K562 (cell line): ENCODE results near the gene MAPRE2. TPM values are rescaled to one million over a fixed set of nuclear protein-coding genes. Genes with fewer than 3 reads are reported as not detected.

ENCODE experiments used
- ATAC-seq: fragments of 200-7000 bp; cut with Tn5 transposase; 3 replicates; pipeline ENCODE4 v1.9.1; 2020; ENCODE audit warnings: moderate library complexity
- BruUV-seq: library from RNA; stranded (reverse); fragments of 400-500 nt; replicated peaks from 2 replicates; lab custom pipeline; 2021; lab: Mats Ljungman, UMichigan
- CTCF ChIA-PET: fragments of 300-600 bp; formaldehyde crosslinking; extraction: SDS; loops from one replicate; lab custom pipeline; 2021; ENCODE audit warnings: low intra/inter-chr PET ratio; lab: Yijun Ruan, JAX
- POLR2A ChIA-PET: fragments of 300-600, 350-650 bp; sonication (Branson Sonifier 250); formaldehyde crosslinking; extraction: SDS; loops from one replicate; lab custom pipeline; 2021; ENCODE audit warnings: antibody characterized with exemption, inconsistent platforms; lab: Yijun Ruan, JAX
- DNase-seq, 4 experiments: peaks; one replicate each; pipeline versions ENCODE4 v3.0.0 to v3.0.0-alpha.2; 2011 to 2018; ENCODE audit warnings: low spot score in 3 of 4, mixed read lengths in 3 of 4; ENCODE audit errors: extremely low read depth in 1 of 4
- FAIRE-seq: peaks from 2 replicates; lab custom pipeline; 2011; peaks lifted over from hg19 to GRCh38; lab: Jason Lieb, UNC
- H2AFZ ChIP-seq: 2 replicates; pipeline ENCODE4 v1.6.0; 2011; ENCODE audit warnings: low read depth, low read length, control low read depth, inconsistent platforms
- H3K27ac ChIP-seq: fragments of 200-600 bp; 3 replicates; pipeline ENCODE4 v1.8.0; 2011; ENCODE audit warnings: low read depth, mild to moderate bottlenecking, control low read depth, inconsistent platforms, low read length, moderate library complexity, mixed read lengths; ENCODE audit errors: extremely low read depth
- H3K27me3 ChIP-seq, 2 experiments: fragments of 300-600 bp in 1 of 2; 2 replicates in 1 of 2; 3 replicates in 1 of 2; pipeline versions ENCODE4 v1.6.0 to v1.8.0; 2011; ENCODE audit warnings: inconsistent platforms in 2 of 2, low read length in 2 of 2, mild to moderate bottlenecking in 1 of 2, mixed read lengths in 1 of 2, moderate library complexity in 1 of 2; ENCODE audit not compliant: control insufficient read depth in 2 of 2, insufficient read depth in 2 of 2
- H3K36me3 ChIP-seq: fragments of 300-600 bp; 3 replicates; pipeline ENCODE4 v1.8.0; 2011; ENCODE audit warnings: mild to moderate bottlenecking, low read length, inconsistent platforms; ENCODE audit not compliant: control insufficient read depth, insufficient read depth
- H3K4me1 ChIP-seq, 2 experiments: fragments of 200-600 bp in 1 of 2; replicated peaks in 1 of 2; 2 replicates in 1 of 2; 3 replicates in 1 of 2; pipeline versions ENCODE4 v1.5.1 to v1.8.0; 2011; ENCODE audit warnings: inconsistent platforms in 2 of 2, low read length in 2 of 2, mild to moderate bottlenecking in 1 of 2, mixed read lengths in 1 of 2, moderate library complexity in 1 of 2; ENCODE audit not compliant: control insufficient read depth in 2 of 2, insufficient read depth in 2 of 2
- H3K4me2 ChIP-seq: 2 replicates; pipeline ENCODE4 v1.6.1; 2011; ENCODE audit warnings: low read length, control low read depth, inconsistent platforms, mixed read lengths; ENCODE audit not compliant: insufficient read depth
- H3K4me3 ChIP-seq: fragments of 200-600 bp; sonication (generic), shearing (Covaris generic); 2 replicates; pipeline ENCODE4 v1.5.1; 2016; ENCODE audit warnings: control low read depth, inconsistent platforms
- H3K79me2 ChIP-seq: fragments of 200-600 bp; 3 replicates; pipeline ENCODE4 v1.8.0; 2011; ENCODE audit warnings: low read length, inconsistent platforms; ENCODE audit not compliant: control insufficient read depth, insufficient read depth
- H3K9ac ChIP-seq, 2 experiments: 2 replicates each; pipeline versions ENCODE4 v1.6.0 to v1.6.1; 2011; ENCODE audit warnings: low read depth in 2 of 2, low read length in 2 of 2, control low read depth in 1 of 2, inconsistent platforms in 1 of 2, mild to moderate bottlenecking in 1 of 2, mixed read lengths in 1 of 2; ENCODE audit not compliant: insufficient read depth in 1 of 2
- H3K9me1 ChIP-seq: one replicate; pipeline ENCODE4 v1.6.0; 2011; ENCODE audit warnings: inconsistent platforms, mild to moderate bottlenecking, low read length, moderate library complexity; ENCODE audit not compliant: control insufficient read depth, insufficient read depth
- H3K9me3 ChIP-seq: replicated peaks from 2 replicates; pipeline ENCODE4 v1.5.1; 2011; ENCODE audit warnings: low read depth, low read length, inconsistent platforms; ENCODE audit not compliant: control insufficient read depth, insufficient read depth
- H4K20me1 ChIP-seq: replicated peaks from 2 replicates; pipeline ENCODE4 v1.6.1; 2011; ENCODE audit warnings: low read length, inconsistent platforms, mixed read lengths; ENCODE audit not compliant: control insufficient read depth, insufficient read depth
- ARNT ChIP-seq, 2 experiments: fragments of 450-650 bp; IDR thresholded peaks; 2 replicates each; pipeline ENCODE4 v1.6.1; 2016; ENCODE audit warnings: mild to moderate bottlenecking in 1 of 2
- CBFB ChIP-seq: sonication (generic); formaldehyde crosslinking; IDR thresholded peaks from 2 replicates; pipeline ENCODE4 v1.4.0; 2020; ENCODE audit warnings: mild to moderate bottlenecking, missing genetic modification reagents
- ELF1 ChIP-seq: fragments of 200-800 bp; sonication (Bioruptor generic); IDR thresholded peaks from 2 replicates; pipeline ENCODE4 v1.6.1; 2016; ENCODE audit warnings: missing genetic modification characterization, missing compliant biosample characterization
- POLR2A ChIP-seq: fragments of 450-650 bp; conservative IDR thresholded peaks from 2 replicates; pipeline ENCODE4 v1.6.1; 2016
- RHOXF2B ChIP-seq: fragments of 250-450 bp; sonication (Bioruptor Pico); conservative IDR thresholded peaks from 2 replicates; pipeline ENCODE4 v1.5.1; 2021
- STAT5A ChIP-seq: IDR thresholded peaks from 2 replicates; pipeline ENCODE4 v1.6.1; 2012; ENCODE audit warnings: low read length, inconsistent platforms, borderline replicate concordance
- ZEB2 ChIP-seq: fragments of 450-650 bp; IDR thresholded peaks from 2 replicates; pipeline ENCODE4 v1.6.1; 2016
- ZNF253 ChIP-seq: fragments of 250-450 bp; sonication (Bioruptor Pico); conservative IDR thresholded peaks from 2 replicates; pipeline ENCODE4 v1.6.1; 2021; ENCODE audit warnings: mild to moderate bottlenecking
- ZNF586 ChIP-seq: fragments of 450-650 bp; formaldehyde crosslinking; conservative IDR thresholded peaks from 2 replicates; pipeline ENCODE4 v1.4.0; 2020; ENCODE audit warnings: mild to moderate bottlenecking, moderate library complexity
- ZNF668 ChIP-seq: fragments of 250-450 bp; sonication (Bioruptor Pico); IDR thresholded peaks from 2 replicates; pipeline ENCODE4 v1.8.0; 2022; ENCODE audit warnings: mild to moderate bottlenecking, inconsistent platforms
- WGBS: fragments of 100-300 bp; shearing (Covaris generic); methylation state at CpG from one replicate; pipeline ENCODE4 v1.1.6; 2016; ENCODE audit warnings: low coverage, mixed read lengths; ENCODE audit not compliant: insufficient coverage; ENCODE audit errors: missing lambda C conversion rate; 5-methylcytosine and 5-hydroxymethylcytosine counted together
- in situ Hi-C: fragments of 300-500 bp; cut with MboI; formaldehyde crosslinking; loops from 4 replicates; pipeline ENCODE4 v1.15.0; 2018; ENCODE audit warnings: inconsistent platforms, mixed read lengths
- intact Hi-C: fragments of 100-400 bp; cut with micrococcal nuclease; formaldehyde crosslinking; loops from 2 replicates; pipeline ENCODE4 v1.14.2; 2022
- polyA plus RNA-seq, 8 experiments: library from polyadenylated mRNA; depleted of rRNA in 4 of 8; stranded (reverse) in 5 of 8; unstranded in 3 of 8; fragments of >200 nt; fragmentation: Nextera tagmentation in 2 of 8; fragmentation: Illumina TruSeq in 1 of 8; extraction: Ambion mirVana in 2 of 8; extraction: Trizol in 1 of 8; gene quantifications; 2 replicates each; pipeline versions ENCODE4 v1.2.1 to v1.2.3, GENCODE V29; 2011 to 2014; ENCODE audit warnings: inconsistent platforms in 1 of 8, missing spikeins in 1 of 8
- total RNA-seq, 7 experiments: library from RNA; depleted of rRNA in 6 of 7; stranded (reverse); fragments of >200 nt in 6 of 7; fragmentation: Illumina TruSeq in 2 of 7; extraction: Trizol in 2 of 7; gene quantifications; 2 replicates each; pipeline versions ENCODE4 v1.2.1 to v1.2.3, GENCODE V29; 2011 to 2021; ENCODE audit warnings: low replicate concordance in 1 of 7
- TF ChIP-seq, protein P1 (sequence below), 2 experiments: IDR thresholded peaks in 1 of 2; conservative IDR thresholded peaks in 1 of 2; 2 replicates each; pipeline ENCODE4 v1.6.1; 2016; ENCODE audit warnings: low read depth in 2 of 2, mild to moderate bottlenecking in 1 of 2, missing compliant biosample characterization in 1 of 2, missing genetic modification characterization in 1 of 2, moderate library complexity in 1 of 2
- TF ChIP-seq, protein P2 (sequence below): sonication (generic); formaldehyde crosslinking; IDR thresholded peaks from 2 replicates; pipeline ENCODE4 v1.8.0; 2022; ENCODE audit warnings: missing genetic modification reagents, mild to moderate bottlenecking, borderline replicate concordance

MAPRE2 gene
- total and polyA plus RNA-seq, 9 of the 15 experiments (the other 6 are each of a cell fraction or from before 2014, with no cell fraction given): 32.3 to 70.7 (median 40.7) TPM

DNA sequence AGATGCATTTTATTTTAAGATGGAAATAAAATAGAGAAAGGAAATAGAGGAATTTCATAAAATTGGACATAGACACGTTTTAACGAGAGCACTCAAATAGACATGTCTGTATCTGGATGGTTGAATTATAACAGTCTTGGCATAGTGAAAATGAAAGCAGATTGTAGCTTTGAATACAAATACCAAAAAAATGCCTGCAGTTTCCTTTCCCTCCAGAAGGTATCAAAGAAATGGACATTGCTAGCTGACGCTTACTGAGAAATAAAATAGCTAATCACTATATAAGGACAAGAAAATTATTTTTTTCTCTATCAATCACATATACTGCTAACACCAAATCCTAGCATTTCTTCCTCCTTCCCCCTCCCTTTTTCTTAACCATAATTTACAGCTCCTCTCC, 11.4 kb upstream of the MAPRE2 start:
- DNase-seq (no peak), FAIRE-seq (no peak), ATAC-seq (no peak; the same call in 2 of the 3 replicates)
- H4K20me1 ChIP-seq: no peaks in the 10 kb centered on the region
- no peaks in the 10 kb centered on the region for H3K27me3 ChIP-seq
- ChIA-PET CTCF (no interaction called here), POLR2A (interaction anchor here (0.8 to 2.5 kb wide), 5 partner anchors 10 to 142 kb away, joined by 3 to 21 read pairs (median 4); partner anchors contain the start of gene MAPRE2)
- TF ChIP-seq, protein P1, sequence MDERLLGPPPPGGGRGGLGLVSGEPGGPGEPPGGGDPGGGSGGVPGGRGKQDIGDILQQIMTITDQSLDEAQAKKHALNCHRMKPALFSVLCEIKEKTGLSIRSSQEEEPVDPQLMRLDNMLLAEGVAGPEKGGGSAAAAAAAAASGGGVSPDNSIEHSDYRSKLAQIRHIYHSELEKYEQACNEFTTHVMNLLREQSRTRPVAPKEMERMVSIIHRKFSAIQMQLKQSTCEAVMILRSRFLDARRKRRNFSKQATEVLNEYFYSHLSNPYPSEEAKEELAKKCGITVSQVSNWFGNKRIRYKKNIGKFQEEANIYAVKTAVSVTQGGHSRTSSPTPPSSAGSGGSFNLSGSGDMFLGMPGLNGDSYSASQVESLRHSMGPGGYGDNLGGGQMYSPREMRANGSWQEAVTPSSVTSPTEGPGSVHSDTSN (CRISPR knock-in tag; IDR thresholded peaks at IDR 0.05; ENCODE audit: low read depth): no peak
- TF ChIP-seq, protein P1 (tag; conservative IDR thresholded peaks at IDR 0.05; ENCODE audit: low read depth): peak; percentile 25; the same call in 1 of the 2 replicates
- no peak for TF ChIP-seq ZNF668 (CRISPR knock-in tag)
- TF ChIP-seq ZNF586 (CRISPR knock-in tag): no peak
- TF ChIP-seq ARNT (IDR thresholded peaks at IDR 0.05): no peak
- no peak for TF ChIP-seq CBFB
- TF ChIP-seq POLR2A: no peak
- TF ChIP-seq ZNF253 (CRISPR knock-in tag): no peak
- TF ChIP-seq, protein P2, sequence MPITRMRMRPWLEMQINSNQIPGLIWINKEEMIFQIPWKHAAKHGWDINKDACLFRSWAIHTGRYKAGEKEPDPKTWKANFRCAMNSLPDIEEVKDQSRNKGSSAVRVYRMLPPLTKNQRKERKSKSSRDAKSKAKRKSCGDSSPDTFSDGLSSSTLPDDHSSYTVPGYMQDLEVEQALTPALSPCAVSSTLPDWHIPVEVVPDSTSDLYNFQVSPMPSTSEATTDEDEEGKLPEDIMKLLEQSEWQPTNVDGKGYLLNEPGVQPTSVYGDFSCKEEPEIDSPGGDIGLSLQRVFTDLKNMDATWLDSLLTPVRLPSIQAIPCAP: no peak
- TF ChIP-seq ELF1: 0 out of 2 replicates have a peak, but pooled peaks have one; percentile 38
- no peak for TF ChIP-seq RHOXF2B (CRISPR knock-in tag)
- TF ChIP-seq STAT5A: no peak
- TF ChIP-seq ZEB2: no peak
- no peaks in the 10 kb centered on the region for H3K9me3 ChIP-seq
- H2AFZ ChIP-seq: peak overlapping the region; percentile 79
- H3K4me2 ChIP-seq: peak overlapping the region; percentile 44
- 30% methylated on average over 3 of the region's 3 CpGs for WGBS
- intact Hi-C loops: loop anchor here (5.0 kb wide), 1 partner anchor 203 kb away; no protein-coding TSS in a partner anchor
- peaks cover 0 to 11% of the 10 kb centered on the region in 2 experiments; a peak in 2 of 5 replicates for H3K4me1 ChIP-seq
- no peak overlapping the region for H3K27ac ChIP-seq
- no peaks in the 10 kb centered on the region for H3K79me2 ChIP-seq
- 0 out of 4 replicates have a peak overlapping the region, but pooled peaks of 1 of the 2 experiments have one; percentile 13 for H3K9ac ChIP-seq
- no peak overlapping the region for H3K4me3 ChIP-seq
- in situ Hi-C loops: no loop called here
- BruUV-seq: no TSS peak
- H3K9me1 ChIP-seq: no peaks in the 10 kb centered on the region
- no peaks in the 10 kb centered on the region for H3K36me3 ChIP-seq
